Bronchial epithelial cell (primary cell): Measurements from ENCODE around the gene RNF10. TPM values are rescaled to one million over a fixed set of nuclear protein-coding genes. Genes with fewer than 3 reads are reported as not detected.

Experiments
- DNase-seq: peaks from one replicate; pipeline ENCODE4 v3.0.0-alpha.2; 2010; ENCODE audit warnings: low read depth
- FAIRE-seq: peaks from 2 replicates; lab custom pipeline; 2011; peaks lifted over from hg19 to GRCh38; lab: Jason Lieb, UNC
- H3K27me3 ChIP-seq: 2 replicates; pipeline ENCODE4 v1.5.1; 2011; ENCODE audit warnings: low read length; ENCODE audit not compliant: control insufficient read depth, insufficient read depth
- H3K36me3 ChIP-seq: 2 replicates; pipeline ENCODE4 v1.5.1; 2011; ENCODE audit warnings: low read length; ENCODE audit not compliant: control insufficient read depth, insufficient read depth
- H3K4me3 ChIP-seq: 2 replicates; pipeline ENCODE4 v1.5.1; 2011; ENCODE audit warnings: mild to moderate bottlenecking, low read depth, low read length, control low read depth
- CTCF ChIP-seq: IDR thresholded peaks from 2 replicates; pipeline ENCODE4 v1.5.1; 2011; ENCODE audit warnings: mild to moderate bottlenecking, moderate library complexity, low read length, control low read depth, inconsistent platforms; ENCODE audit not compliant: insufficient read depth, severe bottlenecking
- total RNA-seq: library from RNA; depleted of rRNA; stranded (reverse); fragments of >200 nt; gene quantifications from 2 replicates; pipeline ENCODE4 v1.2.1, GENCODE V29; 2014

The RNF10 gene
- total RNA-seq, 1 donor from 2014 or later = 138 TPM

GRCh38 chr12:120580787-120581723 is 46.9 kb downstream of the RNF10 start, which contains the start of gene POP5:
TSS of gene POP5 (minus strand) at chr12:120581402. CDS start at chr12:120581362, 40 bp downstream.
- peak; percentile 84 for FAIRE-seq
- no peak for TF ChIP-seq CTCF
- peak; percentile 98 for DNase-seq
- H3K27me3 ChIP-seq = no peaks in the 10 kb centered on the region
- peak within 1 kb of the TSS; percentile 90 for H3K4me3 ChIP-seq
- peaks cover 5% of the 10 kb centered on the region for H3K36me3 ChIP-seq

- Histone ChIP-seq H3K36me3 (no peaks in the 10 kb centered on the region), H3K27me3 (no peaks in the 10 kb centered on the region), H3K4me3 (peak overlapping the region; percentile 90)
- FAIRE-seq (no peak), DNase-seq (no peak)
- TF ChIP-seq CTCF = no peak
These were observed 47.8 kb downstream of the RNF10 start for GRCh38 chr12:120581998-120582397.

DNA sequence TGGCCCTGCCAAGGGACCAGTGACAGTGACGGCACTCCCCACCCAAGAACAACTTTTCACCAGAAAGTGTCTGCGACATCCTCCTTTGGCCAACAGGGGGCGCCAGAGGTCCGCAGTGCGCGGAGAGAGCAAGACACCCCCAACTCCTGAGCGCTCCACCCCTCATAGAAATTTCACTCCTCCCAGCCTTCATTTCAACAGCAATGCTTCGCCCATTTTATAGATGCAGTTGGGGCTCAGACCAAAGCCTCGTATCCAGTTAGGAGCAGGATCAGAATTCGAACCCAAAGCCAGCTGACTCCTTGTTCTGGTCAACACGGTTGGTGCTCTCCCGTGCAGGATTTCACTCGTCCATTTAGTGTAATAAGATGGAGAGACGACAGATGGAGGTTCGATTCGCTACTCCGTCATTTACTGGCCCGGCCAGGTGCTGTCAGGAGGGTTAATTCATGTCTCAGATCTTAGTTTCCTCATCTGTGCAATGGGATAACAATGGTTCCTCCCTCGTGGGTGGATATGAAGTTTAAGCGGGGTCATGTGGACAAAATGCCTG is 49.4 kb downstream of the RNF10 start:
- TF ChIP-seq CTCF = peak; percentile 94
- no peaks in the 10 kb centered on the region for H3K36me3 ChIP-seq
- FAIRE-seq (no peak), DNase-seq (peak; percentile 33)
- H3K4me3 ChIP-seq = no peak overlapping the region
- H3K27me3 ChIP-seq = no peaks in the 10 kb centered on the region

GRCh38 chr12:120584343-120585149 is 50.4 kb downstream of the RNF10 start:
- no peaks in the 10 kb centered on the region for H3K27me3 ChIP-seq
- peak overlapping the region; percentile 30 for H3K4me3 ChIP-seq
- no peaks in the 10 kb centered on the region for H3K36me3 ChIP-seq
- DNase-seq (no peak), FAIRE-seq (no peak)
- peak; percentile 46 for TF ChIP-seq CTCF

GRCh38 chr12:120586206-120586605 is 52.0 kb downstream of the RNF10 start:
- no peak for TF ChIP-seq CTCF
- Histone ChIP-seq H3K27me3 (no peaks in the 10 kb centered on the region), H3K4me3 (no peak overlapping the region), H3K36me3 (no peaks in the 10 kb centered on the region)
- DNase-seq = no peak
- FAIRE-seq = no peak
